ENCODE results near the gene CDC16. TPM values are rescaled to one million over a fixed set of nuclear protein-coding genes. Genes with fewer than 3 reads are reported as not detected.

The CDC16 gene
- total and polyA plus RNA-seq, 9 of the 15 experiments (the other 6 are each of a cell fraction or from before 2014, with no cell fraction given), result 23.2 to 102 (median 51.6) TPM

GRCh38 chr13:114230575-114230974 is 4.1 kb upstream of the CDC16 start:
- no peaks in the 10 kb centered on the region for H3K9me1 ChIP-seq (ENCODE audit: control insufficient read depth, insufficient read depth, low read length)
- no peak for DNase-seq (ENCODE audit: extremely low read depth in 1 of 4, low spot score in 3 of 4)
- no peak for ATAC-seq
- H3K36me3 ChIP-seq (ENCODE audit: control insufficient read depth, insufficient read depth, low read length), result no peaks in the 10 kb centered on the region
- peaks cover 13 to 14% of the 10 kb centered on the region in 2 experiments; a peak in 4 of 5 replicates for H3K4me1 ChIP-seq (replicated peaks in 1 of 2; ENCODE audit: control insufficient read depth in 2 of 2, insufficient read depth in 2 of 2, low read length in 2 of 2)
- H3K4me3 ChIP-seq, result no peak overlapping the region
- no peak for FAIRE-seq
- in situ Hi-C loops (cut with MboI) (no loop called here), intact Hi-C loops (cut with micrococcal nuclease) (no loop called here)
- no peak overlapping the region for H3K9ac ChIP-seq (ENCODE audit: insufficient read depth in 1 of 2, low read depth in 2 of 2, low read length in 2 of 2)
- 0 out of 2 replicates have a peak overlapping the region, but pooled peaks have one; percentile 38 for H2AFZ ChIP-seq (ENCODE audit: low read depth, low read length)
- TF ChIP-seq HMBOX1 (IDR thresholded peaks at IDR 0.05), result 0 out of 2 replicates have a peak, but pooled peaks have one; percentile 9
- no peak for TF ChIP-seq NUFIP1 (IDR thresholded peaks at IDR 0.05; ENCODE audit: partially characterized antibody)
- no peaks in the 10 kb centered on the region for H4K20me1 ChIP-seq (replicated peaks; ENCODE audit: control insufficient read depth, insufficient read depth, low read length)
- ChIA-PET POLR2A (interaction anchor here (0.6 kb wide), 1 partner anchor 51 kb away, joined by 3 read pairs; the partner anchor contains the start of gene UPF3A), CTCF (ENCODE audit: low intra/inter-chr PET ratio) (no interaction called here)
- H3K27ac ChIP-seq (ENCODE audit: extremely low read depth, low read depth, low read length), result no peak overlapping the region
- H3K79me2 ChIP-seq (ENCODE audit: control insufficient read depth, insufficient read depth, low read length), result peaks cover 8% of the 10 kb centered on the region
- peaks cover 7% of the 10 kb centered on the region; the same call in 1 of the 2 replicates for H3K9me3 ChIP-seq (replicated peaks; ENCODE audit: control insufficient read depth, insufficient read depth, low read depth, low read length)
- no TSS peak for BruUV-seq (replicated peaks)
- no peaks in the 10 kb centered on the region for H3K27me3 ChIP-seq (ENCODE audit: control insufficient read depth in 2 of 2, insufficient read depth in 2 of 2, low read length in 2 of 2)
- 12% methylated on average over 3 of the region's 3 CpGs for WGBS (ENCODE audit: insufficient coverage, low coverage, missing lambda C conversion rate)
- no peak overlapping the region; the same call in 1 of the 2 replicates for H3K4me2 ChIP-seq (ENCODE audit: insufficient read depth, low read length)

- H4K20me1 ChIP-seq (replicated peaks; ENCODE audit: control insufficient read depth, insufficient read depth, low read length), result no peaks in the 10 kb centered on the region
- H3K27ac ChIP-seq (ENCODE audit: extremely low read depth, low read depth, low read length), result no peak overlapping the region
- H3K27me3 ChIP-seq (ENCODE audit: control insufficient read depth in 2 of 2, insufficient read depth in 2 of 2, low read length in 2 of 2), result no peaks in the 10 kb centered on the region
- H3K4me2 ChIP-seq (ENCODE audit: insufficient read depth, low read length), result no peak overlapping the region
- CTCF ChIA-PET (ENCODE audit: low intra/inter-chr PET ratio), result no interaction called here
- no peak overlapping the region for H3K9ac ChIP-seq (ENCODE audit: insufficient read depth in 1 of 2, low read depth in 2 of 2, low read length in 2 of 2)
- FAIRE-seq (no peak), DNase-seq (ENCODE audit: extremely low read depth in 1 of 4, low spot score in 3 of 4) (no peak), ATAC-seq (no peak)
- WGBS (ENCODE audit: insufficient coverage, low coverage, missing lambda C conversion rate), result 67% methylated on average over 4 of the region's 8 CpGs
- peaks cover 7% of the 10 kb centered on the region; the same call in 1 of the 2 replicates for H3K9me3 ChIP-seq (replicated peaks; ENCODE audit: control insufficient read depth, insufficient read depth, low read depth, low read length)
- peaks cover 9% of the 10 kb centered on the region; the same call in 1 of the 3 replicates for H3K36me3 ChIP-seq (ENCODE audit: control insufficient read depth, insufficient read depth, low read length)
- H3K4me1 ChIP-seq (replicated peaks in 1 of 2; ENCODE audit: control insufficient read depth in 2 of 2, insufficient read depth in 2 of 2, low read length in 2 of 2), result peaks cover 6 to 17% of the 10 kb centered on the region in 2 experiments; a peak in 4 of 5 replicates
- H3K4me3 ChIP-seq, result no peak overlapping the region
- no peak overlapping the region for H2AFZ ChIP-seq (ENCODE audit: low read depth, low read length)
- BruUV-seq (replicated peaks), result no TSS peak
- TF ChIP-seq ZNF444 (CRISPR knock-in tag; IDR thresholded peaks at IDR 0.05), result no peak
- no peak for TF ChIP-seq FOXJ2 (tag; IDR thresholded peaks at IDR 0.05)
- in situ Hi-C loops (cut with MboI) (no loop called here), intact Hi-C loops (cut with micrococcal nuclease) (no loop called here)
- no peaks in the 10 kb centered on the region for H3K9me1 ChIP-seq (ENCODE audit: control insufficient read depth, insufficient read depth, low read length)
- peaks cover 21% of the 10 kb centered on the region for H3K79me2 ChIP-seq (ENCODE audit: control insufficient read depth, insufficient read depth, low read length)
- POLR2A ChIA-PET, result no interaction called here
Observed at GRCh38 chr13:114231886-114232285, 2.8 kb upstream of the CDC16 start.
